AG04450 (cell line): ENCODE results near the gene LSS. TPM values are rescaled to one million over a fixed set of nuclear protein-coding genes. Genes with fewer than 3 reads are reported as not detected.
"Not testable (repeated sequence)": the region's sequence is repeated elsewhere in the genome, so short reads cannot be mapped to it uniquely, and the experiment has no call there.

Source experiments
- CTCF ChIA-PET: fragments of 300-600, 350-600 bp; formaldehyde crosslinking; extraction: SDS; loops from one replicate; lab custom pipeline; 2022; ENCODE audit warnings: antibody characterized with exemption, inconsistent platforms; lab: Charles Lee
- POLR2A ChIA-PET: fragments of 350-600 bp; formaldehyde crosslinking; extraction: SDS; loops from one replicate; lab custom pipeline; 2021; ENCODE audit warnings: antibody characterized with exemption, inconsistent platforms; lab: Yijun Ruan, JAX
- DNase-seq: peaks from one replicate; pipeline ENCODE4 v3.0.0-alpha.2; 2011; ENCODE audit warnings: low read depth, low spot score
- H3K27ac ChIP-seq: one replicate; pipeline ENCODE4 v1.5.1; 2012; ENCODE audit warnings: low read depth, low read length, control low read depth
- H3K27me3 ChIP-seq: one replicate; pipeline ENCODE4 v1.6.0; 2012; ENCODE audit warnings: low read length; ENCODE audit not compliant: control insufficient read depth, insufficient read depth
- H3K4me3 ChIP-seq: 2 replicates; pipeline ENCODE4 v1.5.1; 2011; ENCODE audit warnings: mild to moderate bottlenecking, low read depth, low read length, control low read depth
- H3K9me3 ChIP-seq: 2 replicates; pipeline ENCODE4 v1.5.1; 2012; ENCODE audit warnings: low read length; ENCODE audit not compliant: control insufficient read depth, insufficient read depth
- polyA plus RNA-seq: library from polyadenylated mRNA; depleted of rRNA; stranded (reverse); fragments of >200 nt; gene quantifications from 2 replicates; pipeline ENCODE4 v1.2.3, GENCODE V29; 2011
- TF ChIP-seq, protein P1 (sequence below): IDR thresholded peaks from 2 replicates; pipeline ENCODE4 v1.5.1; 2011; ENCODE audit warnings: low read depth, low read length, control low read depth, inconsistent platforms

LSS gene
- polyA plus RNA-seq, 1 experiment: 49.0 TPM

DNA sequence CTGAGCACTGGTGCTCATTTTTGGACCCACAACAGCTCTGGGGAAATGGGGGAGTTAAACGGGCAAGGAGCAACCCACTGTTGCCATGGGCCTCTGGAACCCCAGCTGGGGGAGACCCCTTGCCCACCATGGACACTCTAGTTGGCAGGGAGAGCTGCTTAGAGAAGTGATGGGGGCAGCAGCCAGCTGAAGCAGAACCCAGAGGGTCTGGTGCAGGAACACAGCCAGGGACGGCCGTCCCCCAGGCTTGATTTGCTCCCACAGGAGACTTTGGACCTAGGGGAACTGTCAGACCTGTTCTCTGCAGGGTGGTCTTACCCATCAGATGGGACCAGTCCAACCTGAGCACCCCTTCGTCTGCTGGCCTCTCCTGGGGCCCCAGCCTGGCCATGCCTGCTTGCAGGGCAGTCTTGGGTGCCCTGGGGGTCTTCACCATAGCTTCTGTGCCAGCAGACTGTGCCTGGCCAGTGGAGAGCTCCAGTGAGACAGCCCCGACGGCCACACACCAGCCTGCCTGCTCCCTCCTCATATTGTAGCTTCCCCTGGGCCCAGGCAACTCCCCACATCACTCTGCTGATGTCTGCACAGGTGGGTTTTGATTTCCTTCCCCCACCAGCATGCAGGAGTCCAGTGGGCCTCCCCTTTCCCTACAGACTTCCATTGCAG lies 55.6 kb downstream of the LSS start:
- ChIA-PET POLR2A (no interaction called here), CTCF (no interaction called here)
- H3K4me3 ChIP-seq: no peak overlapping the region
- peaks cover 19% of the 10 kb centered on the region for H3K27me3 ChIP-seq
- no peak for DNase-seq
- H3K27ac ChIP-seq: no peak overlapping the region
- H3K9me3 ChIP-seq: peaks cover 14% of the 10 kb centered on the region
- TF ChIP-seq, protein P1, sequence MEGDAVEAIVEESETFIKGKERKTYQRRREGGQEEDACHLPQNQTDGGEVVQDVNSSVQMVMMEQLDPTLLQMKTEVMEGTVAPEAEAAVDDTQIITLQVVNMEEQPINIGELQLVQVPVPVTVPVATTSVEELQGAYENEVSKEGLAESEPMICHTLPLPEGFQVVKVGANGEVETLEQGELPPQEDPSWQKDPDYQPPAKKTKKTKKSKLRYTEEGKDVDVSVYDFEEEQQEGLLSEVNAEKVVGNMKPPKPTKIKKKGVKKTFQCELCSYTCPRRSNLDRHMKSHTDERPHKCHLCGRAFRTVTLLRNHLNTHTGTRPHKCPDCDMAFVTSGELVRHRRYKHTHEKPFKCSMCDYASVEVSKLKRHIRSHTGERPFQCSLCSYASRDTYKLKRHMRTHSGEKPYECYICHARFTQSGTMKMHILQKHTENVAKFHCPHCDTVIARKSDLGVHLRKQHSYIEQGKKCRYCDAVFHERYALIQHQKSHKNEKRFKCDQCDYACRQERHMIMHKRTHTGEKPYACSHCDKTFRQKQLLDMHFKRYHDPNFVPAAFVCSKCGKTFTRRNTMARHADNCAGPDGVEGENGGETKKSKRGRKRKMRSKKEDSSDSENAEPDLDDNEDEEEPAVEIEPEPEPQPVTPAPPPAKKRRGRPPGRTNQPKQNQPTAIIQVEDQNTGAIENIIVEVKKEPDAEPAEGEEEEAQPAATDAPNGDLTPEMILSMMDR: no peak

DNA sequence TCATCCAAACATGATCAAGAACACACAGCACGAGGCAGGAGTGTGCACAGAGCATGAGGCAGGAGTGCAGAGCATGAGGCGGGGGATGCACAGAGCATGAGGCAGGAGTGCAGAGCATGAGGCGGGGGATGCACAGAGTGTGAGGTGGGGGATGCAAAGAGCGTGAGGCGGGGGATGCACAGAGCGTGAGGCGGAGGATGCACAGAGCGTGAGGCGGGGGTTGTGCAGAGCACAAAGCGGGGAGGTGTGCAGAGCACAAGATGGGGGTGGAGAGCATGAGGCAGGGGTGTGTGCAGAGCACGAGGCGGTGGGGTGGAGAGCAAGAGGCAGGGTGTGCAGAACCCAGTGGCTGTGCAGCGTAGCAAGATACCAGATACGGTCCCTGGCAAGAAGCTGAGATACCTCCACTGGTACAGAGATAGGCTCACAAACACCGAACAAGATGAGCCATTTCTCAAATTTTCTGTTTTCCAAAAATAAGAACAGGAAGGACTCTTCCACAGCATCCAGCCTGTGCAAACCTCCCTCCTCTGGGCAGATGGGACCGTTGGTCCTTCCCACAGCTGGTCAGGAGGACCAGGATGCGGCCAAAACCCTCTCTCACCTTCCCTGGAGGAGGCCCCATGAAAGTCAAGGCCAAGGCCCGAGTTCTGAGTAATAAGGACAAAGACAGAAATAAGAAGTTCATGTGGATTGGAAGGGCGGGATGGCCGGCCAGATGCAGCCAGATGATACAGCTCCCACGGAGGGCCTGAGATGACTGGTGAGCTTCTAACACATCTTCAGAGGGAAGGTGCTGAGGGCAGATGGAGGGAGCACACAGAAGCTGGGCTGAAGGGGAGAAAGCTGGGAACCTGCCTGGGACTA lies 56.3 kb downstream of the LSS start:
- Histone ChIP-seq H3K27me3 (peaks cover 21% of the 10 kb centered on the region), H3K9me3 (peaks cover 14% of the 10 kb centered on the region), H3K4me3 (no peak overlapping the region), H3K27ac (no peak overlapping the region)
- TF ChIP-seq, protein P1: no peak
- ChIA-PET POLR2A (no interaction called here), CTCF (no interaction called here)
- no peak for DNase-seq

DNA sequence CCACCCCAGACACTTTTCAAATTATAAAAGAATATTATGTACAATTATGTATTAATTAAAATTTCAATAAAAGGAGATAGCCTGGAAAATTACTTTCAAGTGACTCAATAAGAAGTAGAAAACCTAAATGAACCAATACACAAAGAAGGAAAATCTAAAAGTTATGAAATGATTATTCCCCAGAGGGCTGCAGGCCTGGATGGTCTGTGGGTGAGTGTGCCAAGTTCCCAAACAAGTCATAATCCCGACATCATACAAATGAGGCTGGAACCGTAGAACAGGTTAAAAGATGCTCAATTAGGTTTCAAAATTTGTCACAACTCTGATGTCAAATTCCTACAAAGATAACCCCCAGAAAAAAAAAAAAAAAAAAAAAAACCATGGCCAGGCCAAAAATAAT lies 57.0 kb downstream of the LSS start:
- Histone ChIP-seq H3K4me3 (no peak overlapping the region), H3K27ac (no peak overlapping the region), H3K27me3 (peaks cover 21% of the 10 kb centered on the region), H3K9me3 (peaks cover 14% of the 10 kb centered on the region)
- DNase-seq: no peak
- CTCF ChIA-PET: no interaction called here
- POLR2A ChIA-PET: no interaction called here
- TF ChIP-seq, protein P1: no peak

DNA sequence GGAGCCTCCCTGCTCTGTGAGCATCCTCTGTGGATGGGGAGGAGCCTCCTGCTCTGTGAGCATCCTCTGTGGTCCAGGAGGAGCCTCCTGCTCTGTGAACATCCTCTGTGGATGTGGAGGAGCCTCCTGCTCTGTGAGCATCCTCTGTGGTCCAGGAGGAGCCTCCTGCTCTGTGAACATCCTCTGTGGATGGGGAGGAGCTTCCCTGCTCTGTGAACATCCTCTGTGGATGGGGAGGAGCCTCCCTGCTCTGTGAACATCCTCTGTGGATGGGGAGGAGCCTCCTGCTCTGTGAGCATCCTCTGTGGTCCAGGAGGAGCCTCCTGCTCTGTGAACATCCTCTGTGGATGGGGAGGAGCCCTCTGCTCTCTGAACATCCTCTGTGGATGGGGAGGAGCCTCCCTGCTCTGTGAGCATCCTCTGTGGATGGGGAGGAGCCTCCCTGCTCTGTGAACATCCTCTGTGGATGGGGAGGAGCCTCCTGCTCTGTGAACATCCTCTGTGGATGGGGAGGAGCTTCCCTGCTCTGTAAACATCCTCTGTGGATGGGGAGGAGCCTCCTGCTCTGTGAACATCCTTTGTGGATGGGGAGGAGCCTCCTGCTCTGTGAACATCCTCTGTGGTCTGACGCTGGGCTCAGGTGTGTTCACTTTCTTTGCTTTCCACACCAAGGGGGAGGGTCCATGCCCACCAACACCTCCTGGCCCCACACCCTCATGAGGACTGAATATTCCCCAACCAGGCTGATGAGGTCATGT lies 58.0 kb downstream of the LSS start:
- POLR2A ChIA-PET: not testable (repeated sequence)

DNA sequence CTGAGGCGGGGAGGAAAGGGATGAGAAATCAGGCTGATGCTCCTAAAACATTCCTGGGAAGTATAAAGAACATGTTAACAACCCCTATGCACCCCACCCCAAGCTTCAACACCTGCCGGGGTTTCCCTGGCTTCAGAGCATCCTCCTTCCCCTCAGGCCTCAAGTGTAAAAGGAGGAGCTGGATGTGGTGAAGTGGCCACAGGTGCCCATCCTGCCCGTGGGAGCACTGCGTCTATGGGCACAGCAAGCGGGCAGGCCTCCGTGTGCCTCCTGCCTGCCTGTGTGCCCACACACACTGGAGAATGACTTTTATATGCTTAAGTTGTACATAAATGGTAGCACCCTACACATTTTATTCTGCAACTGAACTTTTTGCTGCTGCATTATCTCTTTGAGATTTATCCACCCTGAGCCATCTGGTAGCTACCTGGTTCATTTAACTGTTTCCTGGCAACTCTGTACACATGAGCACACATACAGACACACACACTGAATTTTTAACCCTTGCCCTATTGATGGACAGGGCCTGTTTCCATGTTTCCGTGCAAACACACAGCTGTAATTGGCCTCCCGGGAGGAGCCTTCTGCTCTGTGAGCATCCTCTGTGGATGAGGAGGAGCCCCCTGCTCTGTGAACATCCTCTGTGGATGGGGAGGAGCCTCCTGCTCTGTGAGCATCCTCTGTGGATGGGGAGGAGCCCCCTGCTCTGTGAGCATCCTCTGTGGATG lies 59.8 kb downstream of the LSS start:
- peaks cover 11% of the 10 kb centered on the region for H3K9me3 ChIP-seq
- ChIA-PET CTCF (interaction anchor here (1.0 kb wide), 1 partner anchor 25 kb away, joined by 4 read pairs; no protein-coding TSS in a partner anchor), POLR2A (no interaction called here)
- no peak overlapping the region for H3K27ac ChIP-seq
- no peak overlapping the region for H3K4me3 ChIP-seq
- no peak for DNase-seq
- TF ChIP-seq, protein P1: no peak
- H3K27me3 ChIP-seq: peaks cover 20% of the 10 kb centered on the region

More for the DNA sequence above, 58.0 kb downstream of the LSS start:
- Histone ChIP-seq H3K9me3 (peaks cover 14% of the 10 kb centered on the region), H3K27me3 (peaks cover 21% of the 10 kb centered on the region)
- CTCF ChIA-PET, H3K27ac ChIP-seq, H3K4me3 ChIP-seq, DNase-seq: not testable (repeated sequence)
